SU-DHL-6 (cell line): ENCODE measurements around the gene KIF3A.

ENCODE experiments used
- H2AFZ ChIP-seq: fragments of 200-600 bp; sonication (generic); 2 replicates; pipeline ENCODE4 v1.6.1; 2014; ENCODE audit warnings: low read depth, mild to moderate bottlenecking, moderate library complexity, mixed read lengths, antibody characterized with exemption, low read length; ENCODE audit not compliant: severe bottlenecking
- H3F3A ChIP-seq: fragments of 200-600 bp; shearing (Covaris generic); 2 replicates; pipeline ENCODE4 v1.6.0; 2016; ENCODE audit warnings: antibody characterized with exemption, mild to moderate bottlenecking; ENCODE audit not compliant: insufficient read depth
- H3K27ac ChIP-seq: fragments of 200-600 bp; sonication (generic); 2 replicates; pipeline ENCODE4 v1.5.1; 2016; ENCODE audit warnings: low read depth, mild to moderate bottlenecking, low read length, moderate library complexity, mixed read lengths
- H3K27me3 ChIP-seq: fragments of 200-600 bp; sonication (generic), shearing (Covaris generic); 2 replicates; pipeline ENCODE4 v1.6.0; 2014; ENCODE audit warnings: mild to moderate bottlenecking, low read length
- H3K36me3 ChIP-seq: fragments of 200-600 bp; sonication (generic); 2 replicates; pipeline ENCODE4 v1.6.1; 2014; ENCODE audit warnings: mild to moderate bottlenecking, low read length, mixed read lengths
- H3K4me2 ChIP-seq: fragments of 300-600, 200-600 bp; shearing (Covaris generic), sonication (generic); 2 replicates; pipeline ENCODE4 v1.6.0; 2014; ENCODE audit warnings: low read length, low read depth, mild to moderate bottlenecking; ENCODE audit not compliant: poor library complexity, severe bottlenecking
- H3K4me3 ChIP-seq: fragments of 200-600 bp; sonication (generic); 2 replicates; pipeline ENCODE4 v1.5.1; 2014; ENCODE audit warnings: antibody characterized with exemption, low read length, mild to moderate bottlenecking, mixed read lengths; ENCODE audit not compliant: insufficient read depth, poor library complexity, severe bottlenecking
- H3K79me2 ChIP-seq: fragments of 200-600 bp; sonication (generic); 2 replicates; pipeline ENCODE4 v1.6.1; 2014; ENCODE audit warnings: mild to moderate bottlenecking, low read length, moderate library complexity; ENCODE audit not compliant: insufficient read depth
- H3K9ac ChIP-seq: fragments of 200-600 bp; sonication (generic); 2 replicates; pipeline ENCODE4 v1.7.0; 2014; ENCODE audit warnings: mild to moderate bottlenecking, low read length
- H3K9me2 ChIP-seq: fragments of 200-600 bp; sonication (generic); replicated peaks from 2 replicates; pipeline ENCODE4 v1.6.1; 2014; ENCODE audit warnings: low read length; ENCODE audit not compliant: insufficient read depth
- H3K9me3 ChIP-seq: fragments of 200-600 bp; sonication (generic); 2 replicates; pipeline ENCODE4 v1.6.1; 2014; ENCODE audit warnings: low read length, mixed read lengths; ENCODE audit not compliant: insufficient read depth
- H4K20me1 ChIP-seq: fragments of 200-600 bp; sonication (generic); 2 replicates; pipeline ENCODE4 v1.6.1; 2014; ENCODE audit warnings: low read depth, mild to moderate bottlenecking, antibody characterized with exemption, low read length, moderate library complexity, mixed read lengths
- CTCF ChIP-seq: fragments of 200-600 bp; sonication (generic); IDR thresholded peaks from one replicate; pipeline ENCODE4 v1.5.1; 2017; ENCODE audit warnings: antibody characterized with exemption, mild to moderate bottlenecking, low read length, moderate library complexity; ENCODE audit not compliant: insufficient read depth, poor library complexity, severe bottlenecking
- EZH2phosphoT487 ChIP-seq: fragments of 200-600 bp; sonication (generic), shearing (Covaris generic); conservative IDR thresholded peaks from 2 replicates; pipeline ENCODE4 v1.6.1; 2018; ENCODE audit warnings: mild to moderate bottlenecking, antibody characterized with exemption, low read length, moderate library complexity, mixed read lengths

The KIF3A gene

GRCh38 chr5:132708645-132709044 lies 28.7 kb downstream of the KIF3A start:
- Histone ChIP-seq H3F3A (0 out of 2 replicates have a peak, but pooled peaks cover 7% of the 10 kb centered on the region), H4K20me1 (no peaks in the 10 kb centered on the region), H3K27ac (no peak overlapping the region), H3K27me3 (no peaks in the 10 kb centered on the region), H3K4me2 (no peak overlapping the region), H3K79me2 (no peaks in the 10 kb centered on the region), H3K4me3 (no peak overlapping the region), H3K36me3 (no peaks in the 10 kb centered on the region; the same call in 1 of the 2 replicates), H3K9me3 (no peaks in the 10 kb centered on the region), H2AFZ (no peak overlapping the region), H3K9ac (no peak overlapping the region), H3K9me2 (no peaks in the 10 kb centered on the region)
- TF ChIP-seq CTCF (no peak), EZH2phosphoT487 (no peak)

- Histone ChIP-seq H3K4me2 (no peak overlapping the region), H3K36me3 (no peaks in the 10 kb centered on the region; the same call in 1 of the 2 replicates), H3K9ac (no peak overlapping the region), H3K27me3 (no peaks in the 10 kb centered on the region), H3K9me2 (no peaks in the 10 kb centered on the region), H3K27ac (no peak overlapping the region), H4K20me1 (no peaks in the 10 kb centered on the region), H2AFZ (no peak overlapping the region), H3K9me3 (no peaks in the 10 kb centered on the region), H3K4me3 (no peak overlapping the region), H3F3A (0 out of 2 replicates have a peak, but pooled peaks cover 7% of the 10 kb centered on the region), H3K79me2 (no peaks in the 10 kb centered on the region)
- TF ChIP-seq EZH2phosphoT487 (no peak), CTCF (no peak)
Observed at GRCh38 chr5:132704875-132705274, 32.5 kb downstream of the KIF3A start.

- H3K27ac ChIP-seq, result no peak overlapping the region
- H2AFZ ChIP-seq, result no peak overlapping the region
- no peaks in the 10 kb centered on the region for H3F3A ChIP-seq
- no peak overlapping the region for H3K4me3 ChIP-seq
- H4K20me1 ChIP-seq, result no peaks in the 10 kb centered on the region
- H3K9ac ChIP-seq, result no peak overlapping the region
- H3K9me3 ChIP-seq, result no peaks in the 10 kb centered on the region
- H3K79me2 ChIP-seq, result no peaks in the 10 kb centered on the region
- no peaks in the 10 kb centered on the region for H3K27me3 ChIP-seq
- no peaks in the 10 kb centered on the region for H3K9me2 ChIP-seq
- TF ChIP-seq CTCF, result no peak
- TF ChIP-seq EZH2phosphoT487, result no peak
- H3K36me3 ChIP-seq, result no peaks in the 10 kb centered on the region
- no peak overlapping the region for H3K4me2 ChIP-seq
Observed at GRCh38 chr5:132695956-132696355, 41.4 kb downstream of the KIF3A start.
